AG10803 (cell line): ENCODE measurements around the gene WWP2.

Experiments
- DNase-seq: peaks from one replicate; pipeline ENCODE4 v3.0.0; 2010; ENCODE audit warnings: low read depth
- H3K4me3 ChIP-seq: 2 replicates; pipeline ENCODE4 v1.5.1; 2011; ENCODE audit warnings: mild to moderate bottlenecking, low read length, control low read depth
- CTCF ChIP-seq: conservative IDR thresholded peaks from 2 replicates; pipeline ENCODE4 v1.5.1; 2011; ENCODE audit warnings: mild to moderate bottlenecking, low read length, control low read depth, inconsistent platforms

The WWP2 gene

GRCh38 chr16:69834807-69835466 is 72.8 kb downstream of the WWP2 start:
- DNase-seq = no peak
- no peak for TF ChIP-seq CTCF
- no peak overlapping the region for H3K4me3 ChIP-seq

GRCh38 chr16:69836257-69836656 is 74.1 kb downstream of the WWP2 start:
- DNase-seq = no peak
- no peak overlapping the region for H3K4me3 ChIP-seq
- no peak for TF ChIP-seq CTCF

GRCh38 chr16:69837380-69837779 is 75.2 kb downstream of the WWP2 start:
- DNase-seq = no peak
- no peak for TF ChIP-seq CTCF
- no peak overlapping the region for H3K4me3 ChIP-seq

GRCh38 chr16:69838489-69838888 is 76.4 kb downstream of the WWP2 start:
- DNase-seq = no peak
- no peak overlapping the region for H3K4me3 ChIP-seq
- no peak for TF ChIP-seq CTCF

- TF ChIP-seq CTCF = no peak
- no peak overlapping the region for H3K4me3 ChIP-seq
- DNase-seq = no peak
Observed at GRCh38 chr16:69839240-69839688, 77.1 kb downstream of the WWP2 start.

GRCh38 chr16:69839798-69840409 is 77.8 kb downstream of the WWP2 start:
- no peak overlapping the region for H3K4me3 ChIP-seq
- no peak for TF ChIP-seq CTCF
- no peak for DNase-seq

GRCh38 chr16:69840975-69841374 is 78.8 kb downstream of the WWP2 start:
- no peak for DNase-seq
- TF ChIP-seq CTCF = no peak
- no peak overlapping the region for H3K4me3 ChIP-seq
